Suprapubic skin (tissue), 4 donors: ENCODE results near the gene MYZAP. TPM values are rescaled to one million over a fixed set of nuclear protein-coding genes. Genes with fewer than 3 reads are reported as not detected.

Experiments used
- DNase-seq, 2 donors: peaks; one replicate each; pipeline ENCODE4 v3.0.0-alpha.2; 2019; ENCODE audit warnings: low spot score in 2 of 2
- H3K27ac ChIP-seq: fragments of 200-600 bp; sonication (generic); one replicate; pipeline ENCODE4 v1.5.1; 2019
- H3K27me3 ChIP-seq: fragments of 200-600 bp; sonication (generic); one replicate; pipeline ENCODE4 v1.5.1; 2019
- H3K36me3 ChIP-seq: fragments of 200-600 bp; sonication (generic); one replicate; pipeline ENCODE4 v1.5.1; 2019
- H3K4me1 ChIP-seq: fragments of 200-600 bp; sonication (generic); one replicate; pipeline ENCODE4 v1.5.1; 2019
- H3K4me3 ChIP-seq: fragments of 200-600 bp; sonication (generic); one replicate; pipeline ENCODE4 v1.5.1; 2019; ENCODE audit warnings: mild to moderate bottlenecking
- H3K9me3 ChIP-seq: fragments of 200-600 bp; sonication (generic); one replicate; pipeline ENCODE4 v1.5.1; 2019
- CTCF ChIP-seq, 2 donors: fragments of 200-600 bp in 1 of 2; fragments of 450-650 bp in 1 of 2; sonication (generic) in 1 of 2; IDR thresholded peaks; one replicate each; pipeline ENCODE4 v1.5.1; 2016 to 2019; ENCODE audit warnings: antibody characterized with exemption in 2 of 2, mild to moderate bottlenecking in 1 of 2, moderate library complexity in 1 of 2
- EP300 ChIP-seq: sonication (generic); formaldehyde crosslinking; IDR thresholded peaks from one replicate; pipeline ENCODE4 v1.6.1; 2017; ENCODE audit warnings: antibody characterized with exemption
- POLR2A ChIP-seq, 2 donors: fragments of 450-650 bp; IDR thresholded peaks; one replicate each; pipeline ENCODE4 v1.6.1; 2017; ENCODE audit warnings: antibody characterized with exemption in 2 of 2, mild to moderate bottlenecking in 2 of 2, moderate library complexity in 2 of 2
- POLR2AphosphoS5 ChIP-seq, 3 donors: sonication (generic); formaldehyde crosslinking; IDR thresholded peaks; one replicate each; pipeline ENCODE4 v1.6.1; 2017; ENCODE audit warnings: antibody characterized with exemption in 3 of 3
- WGBS: methylation state at CpG from one replicate; pipeline ENCODE4 v1.1.5; 2018; 5-methylcytosine and 5-hydroxymethylcytosine counted together
- total RNA-seq, 4 donors: library from RNA; depleted of rRNA; stranded (reverse); fragments of >200 nt; gene quantifications; one replicate each; pipeline ENCODE4 v1.1.0, GENCODE V29; 2016

The MYZAP gene
- total RNA-seq, 4 donors from 2014 or later = 8.6 to 14.9 (median 11.6) TPM

- Histone ChIP-seq H3K4me3 (no peak overlapping the region), H3K27ac (no peak overlapping the region), H3K36me3 (peaks cover 4% of the 10 kb centered on the region), H3K9me3 (no peaks in the 10 kb centered on the region), H3K27me3 (no peaks in the 10 kb centered on the region), H3K4me1 (peaks cover 6% of the 10 kb centered on the region)
- no peak for DNase-seq
- peak; percentile 82 for TF ChIP-seq EP300
- no peak for TF ChIP-seq CTCF (IDR thresholded peaks at IDR 0.05)
- WGBS = 68% methylated on average over 7 of the region's 7 CpGs
Observed at GRCh38 chr15:57635300-57635909, 43.7 kb downstream of the MYZAP start.

DNA sequence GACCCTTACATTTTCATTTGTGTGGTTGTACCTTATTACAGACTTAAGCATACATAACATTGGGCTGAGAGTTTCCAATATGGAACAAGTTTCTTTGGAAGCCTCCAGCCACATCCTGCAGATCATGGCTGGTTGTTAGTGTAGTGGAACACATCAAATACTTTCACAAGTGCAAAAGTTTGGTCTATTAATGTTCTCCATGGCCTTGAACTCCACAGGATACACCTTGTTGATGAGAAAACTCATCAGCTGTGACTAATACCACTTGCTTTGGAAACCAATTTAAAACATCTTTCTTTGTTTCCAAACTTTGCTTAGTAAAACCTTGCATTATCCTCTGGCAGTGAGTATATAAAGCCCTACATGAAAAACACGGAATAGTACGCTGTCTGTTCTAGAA lies 46.1 kb downstream of the MYZAP start:
- no peak for DNase-seq
- Histone ChIP-seq H3K9me3 (no peaks in the 10 kb centered on the region), H3K4me3 (no peak overlapping the region), H3K4me1 (peaks cover 6% of the 10 kb centered on the region), H3K27ac (no peak overlapping the region), H3K36me3 (peaks cover under 1% of the 10 kb centered on the region), H3K27me3 (no peaks in the 10 kb centered on the region)
- TF ChIP-seq CTCF (IDR thresholded peaks at IDR 0.05) (no peak), EP300 (no peak), POLR2AphosphoS5 (IDR thresholded peaks at IDR 0.05) (no peak), POLR2A (IDR thresholded peaks at IDR 0.05) (no peak)
- 86% methylated on average over 2 of the region's 2 CpGs for WGBS

GRCh38 chr15:57639306-57639705 lies 47.6 kb downstream of the MYZAP start:
- H3K27ac ChIP-seq = no peak overlapping the region
- H3K36me3 ChIP-seq = no peaks in the 10 kb centered on the region
- no peak for DNase-seq
- no peak for TF ChIP-seq CTCF (IDR thresholded peaks at IDR 0.05)
- no peak for TF ChIP-seq EP300
- no peak for TF ChIP-seq POLR2A (IDR thresholded peaks at IDR 0.05)
- no peak for TF ChIP-seq POLR2AphosphoS5 (IDR thresholded peaks at IDR 0.05)
- H3K27me3 ChIP-seq = no peaks in the 10 kb centered on the region
- H3K9me3 ChIP-seq = no peaks in the 10 kb centered on the region
- WGBS = 89% methylated on average over 6 of the region's 6 CpGs
- H3K4me1 ChIP-seq = peaks cover 3% of the 10 kb centered on the region
- no peak overlapping the region for H3K4me3 ChIP-seq

DNA sequence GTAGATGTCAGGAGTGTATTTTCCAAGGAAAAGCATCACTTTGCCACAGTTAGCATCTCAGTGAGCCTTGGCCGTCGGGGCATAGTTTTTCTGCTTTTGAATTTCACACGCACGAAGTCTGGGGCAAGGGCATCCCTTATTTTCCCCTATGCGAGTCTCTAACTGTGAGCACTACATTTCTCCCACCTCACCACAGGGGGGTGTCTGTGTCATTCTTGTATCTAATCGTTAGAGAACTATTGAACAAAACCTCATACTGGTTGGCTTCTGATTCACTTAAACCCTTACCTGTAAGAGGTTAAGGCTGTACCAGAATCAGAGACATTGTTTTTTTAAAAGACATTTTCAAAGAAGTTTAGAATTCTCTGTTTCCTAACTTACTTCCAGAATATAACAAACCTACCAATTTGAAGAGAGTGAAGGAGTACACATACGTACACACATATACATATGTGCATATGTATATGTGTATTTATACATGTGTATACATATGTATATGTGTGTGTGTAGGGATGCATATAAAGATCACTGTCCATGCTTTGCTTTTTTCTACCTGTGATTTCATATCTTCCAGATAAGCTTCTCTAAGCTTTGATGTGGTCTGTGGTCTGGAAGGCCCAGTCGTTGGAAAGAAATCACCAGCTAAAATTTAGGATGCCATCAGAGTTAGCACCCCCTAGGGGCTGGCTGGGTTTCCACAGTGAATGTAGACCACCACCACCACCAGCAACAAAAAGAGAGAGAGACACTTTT lies 49.4 kb downstream of the MYZAP start:
- TF ChIP-seq POLR2AphosphoS5 (IDR thresholded peaks at IDR 0.05) = no peak
- TF ChIP-seq POLR2A (IDR thresholded peaks at IDR 0.05) = no peak
- TF ChIP-seq CTCF (IDR thresholded peaks at IDR 0.05) = peak in 1 of 2 donors; percentile 13
- TF ChIP-seq EP300 = no peak
- 70% methylated on average over 8 of the region's 8 CpGs for WGBS
- Histone ChIP-seq H3K4me1 (no peaks in the 10 kb centered on the region), H3K27me3 (no peaks in the 10 kb centered on the region), H3K27ac (no peak overlapping the region), H3K9me3 (no peaks in the 10 kb centered on the region), H3K4me3 (no peak overlapping the region), H3K36me3 (no peaks in the 10 kb centered on the region)
- no peak for DNase-seq

GRCh38 chr15:57643826-57644225 lies 52.1 kb downstream of the MYZAP start:
- Histone ChIP-seq H3K36me3 (no peaks in the 10 kb centered on the region), H3K9me3 (no peaks in the 10 kb centered on the region), H3K27ac (no peak overlapping the region), H3K27me3 (no peaks in the 10 kb centered on the region), H3K4me1 (peaks cover 3% of the 10 kb centered on the region), H3K4me3 (no peak overlapping the region)
- TF ChIP-seq EP300 = no peak
- no peak for TF ChIP-seq POLR2A (IDR thresholded peaks at IDR 0.05)
- no peak for TF ChIP-seq CTCF (IDR thresholded peaks at IDR 0.05)
- no peak for TF ChIP-seq POLR2AphosphoS5 (IDR thresholded peaks at IDR 0.05)
- WGBS = 73% methylated on average over 4 of the region's 4 CpGs
- no peak for DNase-seq
